Activated gamma-delta T cell (primary cell): ENCODE data around the gene PLIN1.
A peak's percentile ranks its signal among the peaks of the same experiment; 100 is the strongest.
"Not testable (repeated sequence)": the region's sequence is repeated elsewhere in the genome, so short reads cannot be mapped to it uniquely, and the experiment has no call there.

Source experiments
- DNase-seq: peaks from one replicate; lab custom pipeline; 2025; lab: John Stamatoyannopoulos, UW
- total RNA-seq, 2 donors: gene quantifications; one replicate each; lab custom pipeline; 2026; lab: John Stamatoyannopoulos, UW

Gene PLIN1
- total RNA-seq, result 0.92 to 1.0 reads per million in 2 donors

GRCh38 chr15:89679212-89679611 lies at the start of gene PLIN1:
PLIN1 (minus strand) TSS chr15:89679367; CDS start chr15:89677489, 1,878 bp downstream.
- no peak for DNase-seq

GRCh38 chr15:89728254-89728653 lies 49.1 kb upstream of the PLIN1 start:
- no peak for DNase-seq

- no peak for DNase-seq
Observed at GRCh38 chr15:89725064-89725463, 45.9 kb upstream of the PLIN1 start.

- no peak for DNase-seq
Observed at GRCh38 chr15:89724621-89725020, 45.5 kb upstream of the PLIN1 start.

GRCh38 chr15:89723031-89723430 lies 43.9 kb upstream of the PLIN1 start:
- DNase-seq, result no peak

- DNase-seq, result no peak
Observed at GRCh38 chr15:89714775-89715174, 35.6 kb upstream of the PLIN1 start.

GRCh38 chr15:89707577-89707976 lies 28.4 kb upstream of the PLIN1 start:
- no peak for DNase-seq

- DNase-seq, result no peak
Observed at GRCh38 chr15:89704411-89704810, 25.2 kb upstream of the PLIN1 start.

- no peak for DNase-seq
Observed at GRCh38 chr15:89695198-89695597, 16.0 kb upstream of the PLIN1 start.

GRCh38 chr15:89693696-89694095 lies 14.5 kb upstream of the PLIN1 start:
- no peak for DNase-seq

GRCh38 chr15:89693091-89693490 lies 13.9 kb upstream of the PLIN1 start:
- no peak for DNase-seq

- peak; percentile 21 for DNase-seq
Observed at GRCh38 chr15:89690276-89691218, 11.4 kb upstream of the PLIN1 start, which contains the start of the genes PEX11A and WDR93. PEX11A (minus strand) TSS chr15:89690754; CDS start chr15:89690632, 122 bp downstream. WDR93 (plus strand) TSS chr15:89690811; CDS start chr15:89701747, 10,936 bp downstream.

GRCh38 chr15:89689930-89690275 lies 10.7 kb upstream of the PLIN1 start:
- not testable (repeated sequence) for DNase-seq

GRCh38 chr15:89686522-89686921 lies 7.4 kb upstream of the PLIN1 start:
- DNase-seq, result no peak

- no peak for DNase-seq
Observed at GRCh38 chr15:89685995-89686394, 6.8 kb upstream of the PLIN1 start.

- DNase-seq, result no peak
Observed at GRCh38 chr15:89681146-89681545, 2.0 kb upstream of the PLIN1 start.

- no peak for DNase-seq
Observed at GRCh38 chr15:89680282-89680873, 1.2 kb upstream of the PLIN1 start.

- DNase-seq, result no peak
Observed at GRCh38 chr15:89677381-89677780, 1.8 kb downstream of the PLIN1 start.

GRCh38 chr15:89675606-89676005 lies 3.6 kb downstream of the PLIN1 start:
- DNase-seq, result no peak

GRCh38 chr15:89674526-89674925 lies 4.6 kb downstream of the PLIN1 start:
- DNase-seq, result no peak

- DNase-seq, result no peak
Observed at GRCh38 chr15:89673165-89673512, 6.0 kb downstream of the PLIN1 start.

- no peak for DNase-seq
Observed at GRCh38 chr15:89672221-89673164, 6.7 kb downstream of the PLIN1 start.
